Kidney (tissue), 14 donors: ENCODE measurements around the gene GPR157. TPM values are rescaled to one million over a fixed set of nuclear protein-coding genes. Genes with fewer than 3 reads are reported as not detected.

Experiments used
- DNase-seq, 5 donors: peaks; one replicate each; pipeline ENCODE4 v3.0.0-alpha.2; 2013 to 2020
- FAIRE-seq: peaks from 2 replicates; lab custom pipeline; 2012; peaks lifted over from hg19 to GRCh38; lab: Jason Lieb, UNC
- H3K27ac ChIP-seq, 2 donors: one replicate each; pipeline ENCODE4 v1.7.0; 2013; ENCODE audit warnings: low read depth in 2 of 2, low read length in 2 of 2, inconsistent platforms in 1 of 2
- H3K27me3 ChIP-seq: one replicate; pipeline ENCODE4 v1.7.1; 2013; ENCODE audit warnings: low read length, inconsistent platforms; ENCODE audit not compliant: control insufficient read depth, insufficient read depth
- H3K36me3 ChIP-seq, 3 donors: one replicate each; pipeline versions ENCODE4 v1.7.0 to v1.7.1; 2013; ENCODE audit warnings: low read length in 3 of 3, control low read depth in 1 of 3, inconsistent platforms in 1 of 3; ENCODE audit not compliant: insufficient read depth in 3 of 3, control insufficient read depth in 2 of 3
- H3K4me1 ChIP-seq, 3 donors: one replicate each; pipeline versions ENCODE4 v1.7.0 to v1.7.1; 2013; ENCODE audit warnings: low read length in 3 of 3, inconsistent platforms in 1 of 3, low read depth in 1 of 3; ENCODE audit not compliant: control insufficient read depth in 2 of 3, insufficient read depth in 2 of 3
- H3K4me3 ChIP-seq, 3 donors: one replicate each; pipeline versions ENCODE4 v1.7.0 to v1.8.1; 2013; ENCODE audit warnings: low read length in 3 of 3, control low read depth in 1 of 3, inconsistent platforms in 1 of 3
- H3K9ac ChIP-seq, 3 donors: one replicate each; pipeline versions ENCODE4 v1.7.0 to v1.7.1; 2013; ENCODE audit warnings: low read length in 3 of 3, control low read depth in 1 of 3, inconsistent platforms in 1 of 3
- H3K9me3 ChIP-seq, 3 donors: one replicate each; pipeline versions ENCODE4 v1.7.0 to v1.7.1; 2013; ENCODE audit warnings: low read length in 3 of 3, control low read depth in 1 of 3, inconsistent platforms in 1 of 3; ENCODE audit not compliant: control insufficient read depth in 2 of 3, insufficient read depth in 1 of 3
- CTCF ChIP-seq: IDR thresholded peaks from 3 replicates; pipeline ENCODE4 v1.5.1; 2012; ENCODE audit warnings: mild to moderate bottlenecking, moderate library complexity, borderline replicate concordance; ENCODE audit not compliant: insufficient read depth; ENCODE audit errors: extremely low read depth
- intact Hi-C: fragments of 100-400 bp; cut with DNase I; formaldehyde crosslinking; loops from one replicate; pipeline ENCODE4 v1.11.1; 2022
- polyA plus RNA-seq: library from polyadenylated mRNA; stranded (reverse); fragments of 350-450 nt; fragmentation: Illumina TruSeq; extraction: RNeasy Lipid Tissue Mini Kit (QIAGEN cat#74804); gene quantifications from one replicate; pipeline ENCODE4 v1.2.3, GENCODE V29; 2014; ENCODE audit warnings: low read depth, low replicate concordance; ENCODE audit not compliant: insufficient read depth
- total RNA-seq: library from RNA; stranded (reverse); fragmentation: NEBNext Ultra II Directional; extraction: Animal tissue kit (Norgen Biotek cat#: 25700); gene quantifications from one replicate; pipeline ENCODE4 v1.2.1, GENCODE V29; 2021
- donor health status: control.
- donor health status: control.
- donor health status: control.
- donor health status: control.
- donor health status: control.
- donor health status: DM: yes; HTN: yes; CAD: no.
- donor health status: Normal renal cell carcinoma (clear cell type).

Gene GPR157
- total and polyA plus RNA-seq, 2 donors from 2014 or later: 3.2 to 9.1 TPM

- intact Hi-C loops: no loop called here
- peak overlapping the region in 1 of 2 donors; percentile 42 for H3K27ac ChIP-seq
- H3K36me3 ChIP-seq: no peaks in the 10 kb centered on the region
- peaks cover 0 to 6% (median 0%) of the 10 kb centered on the region in 3 donors for H3K4me1 ChIP-seq
- H3K9ac ChIP-seq: peak overlapping the region in 1 of 3 donors; percentile 2
- FAIRE-seq (no peak), DNase-seq (no peak)
- no peaks in the 10 kb centered on the region for H3K27me3 ChIP-seq
- H3K9me3 ChIP-seq: no peaks in the 10 kb centered on the region
- no peak for TF ChIP-seq CTCF
- H3K4me3 ChIP-seq: peak overlapping the region in 2 of 3 donors; percentile 3 to 52
Measured at GRCh38 chr1:9068981-9069325, 59.9 kb downstream of the GPR157 start.

GRCh38 chr1:9066945-9067807, 61.7 kb downstream of the GPR157 start:
- Histone ChIP-seq H3K4me1 (peaks cover 0 to 6% (median 0%) of the 10 kb centered on the region in 3 donors), H3K27me3 (no peaks in the 10 kb centered on the region), H3K9ac (no peak overlapping the region), H3K36me3 (no peaks in the 10 kb centered on the region), H3K27ac (no peak overlapping the region), H3K4me3 (no peak overlapping the region), H3K9me3 (no peaks in the 10 kb centered on the region)
- intact Hi-C loops: no loop called here
- peak in 1 of 5 donors; percentile 46 for DNase-seq
- TF ChIP-seq CTCF: no peak
- FAIRE-seq: no peak

- no peak for DNase-seq
- Histone ChIP-seq H3K4me1 (peaks cover 0 to 6% (median 0%) of the 10 kb centered on the region in 3 donors), H3K36me3 (no peaks in the 10 kb centered on the region), H3K27ac (no peak overlapping the region), H3K4me3 (no peak overlapping the region), H3K27me3 (no peaks in the 10 kb centered on the region), H3K9ac (no peak overlapping the region), H3K9me3 (no peaks in the 10 kb centered on the region)
- intact Hi-C loops: no loop called here
- FAIRE-seq: no peak
- TF ChIP-seq CTCF: no peak
Measured at GRCh38 chr1:9065213-9065751, 63.6 kb downstream of the GPR157 start.
